ENCODE results near the gene PPM1L. TPM values are rescaled to one million over a fixed set of nuclear protein-coding genes. Genes with fewer than 3 reads are reported as not detected.
"Not testable (repeated sequence)": the region's sequence is repeated elsewhere in the genome, so short reads cannot be mapped to it uniquely, and the experiment has no call there.

The PPM1L gene
- total RNA-seq, result 5.8 and 6.6 TPM in 2 replicates

- H3K27me3 Mint-ChIP-seq, result peaks cover 12% of the 10 kb centered on the region
- H3K4me3 Mint-ChIP-seq, result peak within 1 kb of the TSS; percentile 92
- peaks cover 3% of the 10 kb centered on the region for H3K36me3 Mint-ChIP-seq (ENCODE audit: low read depth)
- ATAC-seq (ENCODE audit: low read depth), result peak; percentile 43
- intact Hi-C loops (cut with micrococcal nuclease), result loop anchor here (1.0 to 10.0 kb wide), 10 partner anchors 23 to 1954 kb away; partner anchors contain the start of genes B3GALNT1, IL12A, KPNA4 and MFSD1
- H3K27ac Mint-ChIP-seq, result peak within 1 kb of the TSS; percentile 94
- ChIA-PET POLR2A (interaction anchor here (0.8 to 2.4 kb wide), 8 partner anchors 58 to 466 kb away, joined by 3 to 15 read pairs (median 4); partner anchors contain the start of genes KPNA4, NMD3 and TRIM59), CTCF (no interaction called here)
- TF ChIP-seq CTCF (IDR thresholded peaks at IDR 0.05), result no peak
- DNase-seq, result peak; percentile 69
- peaks cover 27% of the 10 kb centered on the region for H3K4me1 Mint-ChIP-seq
- H3K9me3 Mint-ChIP-seq, result no peaks in the 10 kb centered on the region
Observed at GRCh38 chr3:160755776-160756304, at the start of gene PPM1L. Gene PPM1L, plus strand, starts transcription at chr3:160756231.

GRCh38 chr3:160707187-160707794 is 48.7 kb upstream of the PPM1L start:
- TF ChIP-seq CTCF (IDR thresholded peaks at IDR 0.05), result no peak
- Mint-ChIP-seq H3K36me3 (ENCODE audit: low read depth) (no peaks in the 10 kb centered on the region), H3K27ac (no peak overlapping the region), H3K4me3 (no peak overlapping the region), H3K4me1 (no peaks in the 10 kb centered on the region), H3K9me3 (no peaks in the 10 kb centered on the region), H3K27me3 (peaks cover 16% of the 10 kb centered on the region)
- ATAC-seq (ENCODE audit: low read depth) (peak; percentile 60), DNase-seq (no peak)
- POLR2A ChIA-PET, result no interaction called here
- CTCF ChIA-PET, result interaction anchor here (1.2 to 2.5 kb wide), 3 partner anchors 234 to 716 kb away, joined by 7 to 12 read pairs (median 10); no protein-coding TSS in a partner anchor
- intact Hi-C loops (cut with micrococcal nuclease), result loop anchor here (1.0 to 5.0 kb wide), 4 partner anchors 235 to 717 kb away; no protein-coding TSS in a partner anchor

GRCh38 chr3:160709477-160710182 is 46.4 kb upstream of the PPM1L start:
- H3K36me3 Mint-ChIP-seq (ENCODE audit: low read depth), result no peaks in the 10 kb centered on the region
- H3K27me3 Mint-ChIP-seq, result peaks cover 11% of the 10 kb centered on the region
- H3K9me3 Mint-ChIP-seq, result no peaks in the 10 kb centered on the region
- H3K4me1 Mint-ChIP-seq, result no peaks in the 10 kb centered on the region
- POLR2A ChIA-PET, result no interaction called here
- DNase-seq (no peak), ATAC-seq (ENCODE audit: low read depth) (no peak)
- CTCF ChIA-PET, result interaction anchor here (0.6 to 2.5 kb wide), 6 partner anchors 32 to 714 kb away, joined by 3 to 12 read pairs (median 4); no protein-coding TSS in a partner anchor
- H3K27ac Mint-ChIP-seq, result no peak overlapping the region
- intact Hi-C loops (cut with micrococcal nuclease), result loop anchor here (5.0 kb wide), 1 partner anchor 698 kb away; no protein-coding TSS in a partner anchor
- TF ChIP-seq CTCF (IDR thresholded peaks at IDR 0.05), result no peak
- H3K4me3 Mint-ChIP-seq, result no peak overlapping the region

- H3K27ac Mint-ChIP-seq, result not testable (repeated sequence)
Observed at GRCh38 chr3:160713144-160713543, 42.9 kb upstream of the PPM1L start.

GRCh38 chr3:160719710-160720109 is 36.3 kb upstream of the PPM1L start:
- Mint-ChIP-seq H3K27ac (no peak overlapping the region), H3K36me3 (ENCODE audit: low read depth) (no peaks in the 10 kb centered on the region), H3K27me3 (peaks cover 4% of the 10 kb centered on the region), H3K4me3 (no peak overlapping the region), H3K4me1 (no peaks in the 10 kb centered on the region), H3K9me3 (no peaks in the 10 kb centered on the region)
- intact Hi-C loops (cut with micrococcal nuclease), result no loop called here
- ChIA-PET POLR2A (no interaction called here), CTCF (no interaction called here)
- ATAC-seq (ENCODE audit: low read depth), result no peak
- no peak for TF ChIP-seq CTCF (IDR thresholded peaks at IDR 0.05)
- no peak for DNase-seq

More at GRCh38 chr3:160713144-160713543, 42.9 kb upstream of the PPM1L start:
- POLR2A ChIA-PET; ATAC-seq (ENCODE audit: low read depth); H3K27me3 Mint-ChIP-seq; H3K9me3 Mint-ChIP-seq; H3K4me1 Mint-ChIP-seq; CTCF ChIA-PET; H3K4me3 Mint-ChIP-seq; DNase-seq; H3K36me3 Mint-ChIP-seq (ENCODE audit: low read depth); intact Hi-C loops (cut with micrococcal nuclease): not testable (repeated sequence)

Data from activated B cell treated with CpG ODN at 0.5 μM for 24 hours (primary cell).